HepG2 (cell line): ENCODE results near the gene UBE2I. TPM values are rescaled to one million over a fixed set of nuclear protein-coding genes. Genes with fewer than 3 reads are reported as not detected.

Experiments
- ATAC-seq: fragments of 200-7000 bp; cut with Tn5 transposase; 3 replicates; pipeline ENCODE4 v1.9.1; 2020; ENCODE audit warnings: mild to moderate bottlenecking, moderate library complexity
- BruUV-seq: library from RNA; stranded (reverse); fragments of 400-500 nt; replicated peaks from 2 replicates; lab custom pipeline; 2021; lab: Mats Ljungman, UMichigan
- CTCF ChIA-PET: fragments of 300-600 bp; formaldehyde crosslinking; extraction: SDS; loops from one replicate; lab custom pipeline; 2021; ENCODE audit warnings: low total read pairs, inconsistent platforms, low intra/inter-chr PET ratio; lab: Yijun Ruan, JAX
- POLR2A ChIA-PET: fragments of 350-600 bp; sonication (Branson Sonifier 250); formaldehyde crosslinking; loops from one replicate; lab custom pipeline; 2020; ENCODE audit warnings: antibody characterized with exemption, inconsistent platforms; lab: Yijun Ruan, JAX
- DNase-seq: peaks from one replicate; pipeline ENCODE4 v3.0.0-alpha.2; 2015; ENCODE audit warnings: low spot score
- FAIRE-seq: peaks from 3 replicates; lab custom pipeline; 2011; peaks lifted over from hg19 to GRCh38; lab: Jason Lieb, UNC
- H2AFZ ChIP-seq: one replicate; pipeline ENCODE4 v1.6.1; 2011; ENCODE audit warnings: low read length, inconsistent platforms
- H3K27ac ChIP-seq: fragments of 300-600 bp; 3 replicates; pipeline ENCODE4 v1.8.0; 2011; ENCODE audit warnings: mixed run types, mild to moderate bottlenecking, mixed read lengths, low read length, inconsistent platforms; ENCODE audit not compliant: insufficient read depth; ENCODE audit errors: extremely low read length
- H3K27me3 ChIP-seq, 2 experiments: fragments of 200-600 bp in 1 of 2; 2 replicates in 1 of 2; 3 replicates in 1 of 2; pipeline versions ENCODE4 v1.6.0 to v1.8.0; 2011; ENCODE audit warnings: low read length in 2 of 2, mild to moderate bottlenecking in 2 of 2, moderate library complexity in 2 of 2, inconsistent platforms in 1 of 2; ENCODE audit not compliant: insufficient read depth in 2 of 2, control insufficient read depth in 1 of 2
- H3K36me3 ChIP-seq, 2 experiments: fragments of 200-600 bp in 1 of 2; replicated peaks in 1 of 2; 2 replicates in 1 of 2; 3 replicates in 1 of 2; pipeline versions ENCODE4 v1.5.1 to v1.8.0; 2011; ENCODE audit warnings: low read length in 2 of 2, inconsistent platforms in 1 of 2; ENCODE audit not compliant: insufficient read depth in 2 of 2, control insufficient read depth in 1 of 2
- H3K4me1 ChIP-seq: 2 replicates; pipeline ENCODE4 v1.5.1; 2012; ENCODE audit warnings: low read length, inconsistent platforms; ENCODE audit not compliant: insufficient read depth
- H3K4me2 ChIP-seq: 2 replicates; pipeline ENCODE4 v1.6.0; 2011; ENCODE audit warnings: low read depth, low read length, inconsistent platforms
- H3K4me3 ChIP-seq, 3 experiments: fragments of 200-600 bp in 1 of 3; sonication (generic), shearing (Covaris generic) in 1 of 3; replicated peaks in 1 of 3; 2 replicates each; pipeline ENCODE4 v1.5.1; 2011 to 2016; ENCODE audit warnings: low read length in 3 of 3, inconsistent platforms in 2 of 3, low read depth in 2 of 3, mild to moderate bottlenecking in 2 of 3, control low read depth in 1 of 3, mixed read lengths in 1 of 3; ENCODE audit not compliant: insufficient read depth in 1 of 3
- H3K79me2 ChIP-seq: one replicate; pipeline ENCODE4 v1.6.1; 2011; ENCODE audit warnings: low read length, inconsistent platforms; ENCODE audit not compliant: insufficient read depth
- H3K9ac ChIP-seq: 2 replicates; pipeline ENCODE4 v1.6.0; 2011; ENCODE audit warnings: mild to moderate bottlenecking, low read depth, low read length, inconsistent platforms; ENCODE audit not compliant: insufficient read depth
- H3K9me3 ChIP-seq: 2 replicates; pipeline ENCODE4 v1.5.1; 2012; ENCODE audit warnings: mild to moderate bottlenecking, low read length
- H4K20me1 ChIP-seq: 2 replicates; pipeline ENCODE4 v1.6.0; 2011; ENCODE audit warnings: inconsistent platforms, mild to moderate bottlenecking, low read length, moderate library complexity; ENCODE audit not compliant: insufficient read depth
- DRAP1 ChIP-seq: IDR thresholded peaks from 2 replicates; pipeline ENCODE4 v1.6.1; 2016; ENCODE audit warnings: missing genetic modification reagents, missing compliant biosample characterization
- HOXA9 ChIP-seq: sonication (generic); formaldehyde crosslinking; IDR thresholded peaks from 2 replicates; pipeline ENCODE4 v1.8.1; 2022; ENCODE audit warnings: missing genetic modification reagents, mild to moderate bottlenecking, moderate library complexity, borderline replicate concordance
- PREB ChIP-seq: sonication (generic); formaldehyde crosslinking; IDR thresholded peaks from 2 replicates; pipeline ENCODE4 v1.4.0; 2020; ENCODE audit warnings: missing genetic modification reagents
- THRA ChIP-seq: sonication (generic); formaldehyde crosslinking; IDR thresholded peaks from 2 replicates; pipeline ENCODE4 v1.4.0; 2020; ENCODE audit warnings: missing genetic modification reagents, borderline replicate concordance
- ZNF275 ChIP-seq: sonication (generic); formaldehyde crosslinking; IDR thresholded peaks from 2 replicates; pipeline ENCODE4 v1.8.0; 2022; ENCODE audit warnings: missing genetic modification reagents, mild to moderate bottlenecking, inconsistent platforms, borderline replicate concordance
- ZNF543 ChIP-seq: sonication (generic); formaldehyde crosslinking; IDR thresholded peaks from 2 replicates; pipeline ENCODE4 v1.4.0; 2020; ENCODE audit warnings: mild to moderate bottlenecking, missing genetic modification reagents
- ZNF614 ChIP-seq: IDR thresholded peaks from 2 replicates; pipeline ENCODE4 v1.6.1; 2018; ENCODE audit warnings: missing biosample characterization, missing genetic modification reagents, inconsistent platforms, borderline replicate concordance
- WGBS: methylation state at CpG from one replicate; pipeline ENCODE4 v1.1.6; 2017; ENCODE audit warnings: low lambda C conversion rate; 5-methylcytosine and 5-hydroxymethylcytosine counted together
- in situ Hi-C: cut with HindIII; loops from 2 replicates; pipeline ENCODE4 v1.10.0; 2017; ENCODE audit warnings: low pct_unique_long_range_greater_than_20kb; ENCODE audit not compliant: extremely low pct_ligation_motif_present
- intact Hi-C: fragments of 100-400 bp; cut with micrococcal nuclease; formaldehyde crosslinking; loops from one replicate; pipeline ENCODE4 v1.10.0; 2022; ENCODE audit not compliant: unreplicated experiment
- polyA plus RNA-seq, 8 experiments: library from polyadenylated mRNA; depleted of rRNA in 3 of 8; stranded (reverse) in 7 of 8; unstranded in 1 of 8; fragments of >200 nt; fragmentation: Illumina TruSeq in 4 of 8; extraction: Trizol in 4 of 8; gene quantifications; 2 replicates each; pipeline versions ENCODE4 v1.2.1 to v1.2.3, GENCODE V29; 2011 to 2016; ENCODE audit warnings: low read depth in 4 of 8, missing spikeins in 1 of 8, mixed read lengths in 1 of 8; ENCODE audit not compliant: insufficient read depth in 1 of 8
- total RNA-seq, 5 experiments: library from RNA; depleted of rRNA; stranded (reverse); fragments of >200 nt; fragmentation: Illumina TruSeq; extraction: Trizol; gene quantifications; 2 replicates each; pipeline ENCODE4 v1.2.3, GENCODE V29; 2016; ENCODE audit warnings: low read depth in 1 of 5

The UBE2I gene
- total and polyA plus RNA-seq, 2 of the 13 experiments (the other 11 are each of a cell fraction or from before 2014, with no cell fraction given) = 75.8 to 98.9 TPM

GRCh38 chr16:1298406-1298805 is 11.0 kb upstream of the UBE2I start:
- Histone ChIP-seq H3K4me2 (peak overlapping the region; percentile 94; the same call in 1 of the 2 replicates), H3K4me1 (peaks cover 68% of the 10 kb centered on the region), H3K9me3 (no peaks in the 10 kb centered on the region), H2AFZ (no peak overlapping the region), H3K27me3 (no peaks in the 10 kb centered on the region), H3K9ac (no peak overlapping the region), H3K36me3 (no peaks in the 10 kb centered on the region), H4K20me1 (no peaks in the 10 kb centered on the region), H3K4me3 (peak overlapping the region in 2 of 3 experiments; percentile 14 to 74; a peak in 2 of 6 replicates), H3K79me2 (no peaks in the 10 kb centered on the region), H3K27ac (no peak overlapping the region)
- no peak for FAIRE-seq
- ChIA-PET POLR2A (no interaction called here), CTCF (no interaction called here)
- 91% methylated on average over 14 of the region's 14 CpGs for WGBS
- TF ChIP-seq DRAP1 (CRISPR knock-in tag) = no peak
- no peak for TF ChIP-seq ZNF614 (CRISPR knock-in tag)
- TF ChIP-seq ZNF275 (CRISPR knock-in tag) = no peak
- no peak for TF ChIP-seq HOXA9 (CRISPR knock-in tag)
- no peak for TF ChIP-seq ZNF543
- no peak for TF ChIP-seq THRA
- TF ChIP-seq PREB (CRISPR knock-in tag) = no peak
- in situ Hi-C loops = no loop called here
- ATAC-seq = no peak
- DNase-seq = no peak
- BruUV-seq = no TSS peak
- intact Hi-C loops = no loop called here
